Activated CD8-positive, alpha-beta memory T cell treated with anti-CD3 and anti-CD28 coated beads, Interleukin-2, amount 50 U/mL, for 1 hour (primary cell): Measurements from ENCODE around the gene FGFR3.

Experiments
- DNase-seq: peaks from one replicate; pipeline ENCODE4 v3.0.0-alpha.2; 2020; ENCODE audit errors: extremely low read depth

FGFR3 gene

GRCh38 chr4:1802720-1803522, 9.8 kb downstream of the FGFR3 start:
- DNase-seq = no peak

GRCh38 chr4:1803523-1804423, 10.7 kb downstream of the FGFR3 start:
- no peak for DNase-seq

- no peak for DNase-seq
These were observed 11.8 kb downstream of the FGFR3 start for GRCh38 chr4:1804638-1805492.

- no peak for DNase-seq
These were observed 12.6 kb downstream of the FGFR3 start for GRCh38 chr4:1805493-1806222.

GRCh38 chr4:1806223-1806564, 13.1 kb downstream of the FGFR3 start:
- DNase-seq = no peak

- no peak for DNase-seq
These were observed 13.7 kb downstream of the FGFR3 start for GRCh38 chr4:1806596-1807331.

GRCh38 chr4:1807332-1807777, 14.3 kb downstream of the FGFR3 start:
- no peak for DNase-seq

- DNase-seq = no peak
These were observed 15.3 kb downstream of the FGFR3 start for GRCh38 chr4:1808396-1808795.

GRCh38 chr4:1808851-1809753, 16.0 kb downstream of the FGFR3 start:
- DNase-seq = no peak

GRCh38 chr4:1809754-1810502, 16.8 kb downstream of the FGFR3 start:
- DNase-seq = no peak

GRCh38 chr4:1810765-1811164, 17.7 kb downstream of the FGFR3 start:
- no peak for DNase-seq

- no peak for DNase-seq
These were observed 19.6 kb downstream of the FGFR3 start for GRCh38 chr4:1812720-1813119.

- DNase-seq = no peak
These were observed 20.1 kb downstream of the FGFR3 start for GRCh38 chr4:1813231-1813630.

GRCh38 chr4:1813915-1814314, 20.8 kb downstream of the FGFR3 start:
- DNase-seq = no peak

GRCh38 chr4:1814453-1814852, 21.4 kb downstream of the FGFR3 start:
- DNase-seq = no peak

GRCh38 chr4:1815096-1815996, 22.3 kb downstream of the FGFR3 start:
- no peak for DNase-seq

GRCh38 chr4:1815997-1816860, 23.1 kb downstream of the FGFR3 start:
- no peak for DNase-seq
